K562 (cell line): ENCODE measurements around the gene ZNF275. TPM values are rescaled to one million over a fixed set of nuclear protein-coding genes. Genes with fewer than 3 reads are reported as not detected.

Experiments used
- ATAC-seq: fragments of 200-7000 bp; cut with Tn5 transposase; 3 replicates; pipeline ENCODE4 v1.9.1; 2020; ENCODE audit warnings: moderate library complexity
- BruUV-seq: library from RNA; stranded (reverse); fragments of 400-500 nt; replicated peaks from 2 replicates; lab custom pipeline; 2021; lab: Mats Ljungman, UMichigan
- CTCF ChIA-PET: fragments of 300-600 bp; formaldehyde crosslinking; extraction: SDS; loops from one replicate; lab custom pipeline; 2021; ENCODE audit warnings: low intra/inter-chr PET ratio; lab: Yijun Ruan, JAX
- POLR2A ChIA-PET: fragments of 300-600, 350-650 bp; sonication (Branson Sonifier 250); formaldehyde crosslinking; extraction: SDS; loops from one replicate; lab custom pipeline; 2021; ENCODE audit warnings: antibody characterized with exemption, inconsistent platforms; lab: Yijun Ruan, JAX
- DNase-seq, 4 experiments: peaks; one replicate each; pipeline versions ENCODE4 v3.0.0 to v3.0.0-alpha.2; 2011 to 2018; ENCODE audit warnings: low spot score in 3 of 4, mixed read lengths in 3 of 4; ENCODE audit errors: extremely low read depth in 1 of 4
- FAIRE-seq: peaks from 2 replicates; lab custom pipeline; 2011; peaks lifted over from hg19 to GRCh38; lab: Jason Lieb, UNC
- H2AFZ ChIP-seq: 2 replicates; pipeline ENCODE4 v1.6.0; 2011; ENCODE audit warnings: low read depth, low read length, control low read depth, inconsistent platforms
- H3K27ac ChIP-seq: fragments of 200-600 bp; 3 replicates; pipeline ENCODE4 v1.8.0; 2011; ENCODE audit warnings: low read depth, mild to moderate bottlenecking, control low read depth, inconsistent platforms, low read length, moderate library complexity, mixed read lengths; ENCODE audit errors: extremely low read depth
- H3K27me3 ChIP-seq, 2 experiments: fragments of 300-600 bp in 1 of 2; 2 replicates in 1 of 2; 3 replicates in 1 of 2; pipeline versions ENCODE4 v1.6.0 to v1.8.0; 2011; ENCODE audit warnings: inconsistent platforms in 2 of 2, low read length in 2 of 2, mild to moderate bottlenecking in 1 of 2, mixed read lengths in 1 of 2, moderate library complexity in 1 of 2; ENCODE audit not compliant: control insufficient read depth in 2 of 2, insufficient read depth in 2 of 2
- H3K36me3 ChIP-seq: fragments of 300-600 bp; 3 replicates; pipeline ENCODE4 v1.8.0; 2011; ENCODE audit warnings: mild to moderate bottlenecking, low read length, inconsistent platforms; ENCODE audit not compliant: control insufficient read depth, insufficient read depth
- H3K4me1 ChIP-seq, 2 experiments: fragments of 200-600 bp in 1 of 2; replicated peaks in 1 of 2; 2 replicates in 1 of 2; 3 replicates in 1 of 2; pipeline versions ENCODE4 v1.5.1 to v1.8.0; 2011; ENCODE audit warnings: inconsistent platforms in 2 of 2, low read length in 2 of 2, mild to moderate bottlenecking in 1 of 2, mixed read lengths in 1 of 2, moderate library complexity in 1 of 2; ENCODE audit not compliant: control insufficient read depth in 2 of 2, insufficient read depth in 2 of 2
- H3K4me2 ChIP-seq: 2 replicates; pipeline ENCODE4 v1.6.1; 2011; ENCODE audit warnings: low read length, control low read depth, inconsistent platforms, mixed read lengths; ENCODE audit not compliant: insufficient read depth
- H3K4me3 ChIP-seq: fragments of 200-600 bp; sonication (generic), shearing (Covaris generic); 2 replicates; pipeline ENCODE4 v1.5.1; 2016; ENCODE audit warnings: control low read depth, inconsistent platforms
- H3K79me2 ChIP-seq: fragments of 200-600 bp; 3 replicates; pipeline ENCODE4 v1.8.0; 2011; ENCODE audit warnings: low read length, inconsistent platforms; ENCODE audit not compliant: control insufficient read depth, insufficient read depth
- H3K9ac ChIP-seq, 2 experiments: 2 replicates each; pipeline versions ENCODE4 v1.6.0 to v1.6.1; 2011; ENCODE audit warnings: low read depth in 2 of 2, low read length in 2 of 2, control low read depth in 1 of 2, inconsistent platforms in 1 of 2, mild to moderate bottlenecking in 1 of 2, mixed read lengths in 1 of 2; ENCODE audit not compliant: insufficient read depth in 1 of 2
- H3K9me1 ChIP-seq: one replicate; pipeline ENCODE4 v1.6.0; 2011; ENCODE audit warnings: inconsistent platforms, mild to moderate bottlenecking, low read length, moderate library complexity; ENCODE audit not compliant: control insufficient read depth, insufficient read depth
- H3K9me3 ChIP-seq: replicated peaks from 2 replicates; pipeline ENCODE4 v1.5.1; 2011; ENCODE audit warnings: low read depth, low read length, inconsistent platforms; ENCODE audit not compliant: control insufficient read depth, insufficient read depth
- H4K20me1 ChIP-seq: replicated peaks from 2 replicates; pipeline ENCODE4 v1.6.1; 2011; ENCODE audit warnings: low read length, inconsistent platforms, mixed read lengths; ENCODE audit not compliant: control insufficient read depth, insufficient read depth
- CEBPZ ChIP-seq: fragments of 150-350 bp; IDR thresholded peaks from 2 replicates; pipeline ENCODE4 v1.6.1; 2014; ENCODE audit warnings: low read depth, mild to moderate bottlenecking, low read length, borderline replicate concordance
- CREBBP ChIP-seq: IDR thresholded peaks from one replicate; pipeline ENCODE4 v1.6.1; 2012; ENCODE audit warnings: low read depth, mild to moderate bottlenecking, control low read depth, inconsistent platforms, low read length
- L3MBTL2 ChIP-seq: fragments of 450-650 bp; IDR thresholded peaks from 2 replicates; pipeline ENCODE4 v1.6.1; 2016; ENCODE audit warnings: mild to moderate bottlenecking, moderate library complexity
- NEUROD1 ChIP-seq: fragments of 150-350 bp; IDR thresholded peaks from 2 replicates; pipeline ENCODE4 v1.6.1; 2014; ENCODE audit warnings: borderline replicate concordance, low read length, low read depth; ENCODE audit not compliant: partially characterized antibody
- RCOR1 ChIP-seq, 2 experiments: IDR thresholded peaks; 2 replicates each; pipeline ENCODE4 v1.6.1; 2012; ENCODE audit warnings: low read depth in 2 of 2, low read length in 2 of 2, borderline replicate concordance in 1 of 2, improper control_type of control experiment in 1 of 2
- USF2 ChIP-seq: sonication (generic); formaldehyde crosslinking; IDR thresholded peaks from 2 replicates; pipeline ENCODE4 v1.5.0; 2020; ENCODE audit warnings: missing genetic modification reagents
- YY1 ChIP-seq, 3 experiments: IDR thresholded peaks; 2 replicates each; pipeline ENCODE4 v1.6.1; 2011; ENCODE audit warnings: low read length in 2 of 3, mild to moderate bottlenecking in 2 of 3, moderate library complexity in 2 of 3, borderline replicate concordance in 1 of 3, control low read depth in 1 of 3, low read depth in 1 of 3; ENCODE audit not compliant: insufficient read depth in 3 of 3, insufficient replicate concordance in 2 of 3, control insufficient read depth in 1 of 3, insufficient read length in 1 of 3; ENCODE audit errors: extremely low read depth in 1 of 3
- ZNF165 ChIP-seq: fragments of 250-450 bp; sonication (Bioruptor Pico); IDR thresholded peaks from 2 replicates; pipeline ENCODE4 v1.4.0; 2020; ENCODE audit warnings: borderline replicate concordance
- ZNF280B ChIP-seq: fragments of 250-450 bp; sonication (Bioruptor Pico); IDR thresholded peaks from 2 replicates; pipeline ENCODE4 v1.5.1; 2021; ENCODE audit warnings: mild to moderate bottlenecking
- ZNF561 ChIP-seq: fragments of 450-650 bp; formaldehyde crosslinking; conservative IDR thresholded peaks from 2 replicates; pipeline ENCODE4 v1.4.0; 2020; ENCODE audit warnings: mild to moderate bottlenecking, moderate library complexity
- WGBS: fragments of 100-300 bp; shearing (Covaris generic); methylation state at CpG from one replicate; pipeline ENCODE4 v1.1.6; 2016; ENCODE audit warnings: low coverage, mixed read lengths; ENCODE audit not compliant: insufficient coverage; ENCODE audit errors: missing lambda C conversion rate; 5-methylcytosine and 5-hydroxymethylcytosine counted together
- in situ Hi-C: fragments of 300-500 bp; cut with MboI; formaldehyde crosslinking; loops from 4 replicates; pipeline ENCODE4 v1.15.0; 2018; ENCODE audit warnings: inconsistent platforms, mixed read lengths
- intact Hi-C: fragments of 100-400 bp; cut with micrococcal nuclease; formaldehyde crosslinking; loops from 2 replicates; pipeline ENCODE4 v1.14.2; 2022
- polyA plus RNA-seq, 8 experiments: library from polyadenylated mRNA; depleted of rRNA in 4 of 8; stranded (reverse) in 5 of 8; unstranded in 3 of 8; fragments of >200 nt; fragmentation: Nextera tagmentation in 2 of 8; fragmentation: Illumina TruSeq in 1 of 8; extraction: Ambion mirVana in 2 of 8; extraction: Trizol in 1 of 8; gene quantifications; 2 replicates each; pipeline versions ENCODE4 v1.2.1 to v1.2.3, GENCODE V29; 2011 to 2014; ENCODE audit warnings: inconsistent platforms in 1 of 8, missing spikeins in 1 of 8
- total RNA-seq, 7 experiments: library from RNA; depleted of rRNA in 6 of 7; stranded (reverse); fragments of >200 nt in 6 of 7; fragmentation: Illumina TruSeq in 2 of 7; extraction: Trizol in 2 of 7; gene quantifications; 2 replicates each; pipeline versions ENCODE4 v1.2.1 to v1.2.3, GENCODE V29; 2011 to 2021; ENCODE audit warnings: low replicate concordance in 1 of 7

The ZNF275 gene
- total and polyA plus RNA-seq, 9 of the 15 experiments (the other 6 are each of a cell fraction or from before 2014, with no cell fraction given) = 2.1 to 19.1 (median 12.0) TPM

GRCh38 chrX:153361781-153362397, 27.9 kb downstream of the ZNF275 start (continued):
- TF ChIP-seq YY1 (IDR thresholded peaks at IDR 0.05; ENCODE audit: borderline replicate concordance in 1 of 3, control insufficient read depth in 1 of 3, extremely low read depth in 1 of 3, insufficient read depth in 3 of 3, insufficient read length in 1 of 3, insufficient replicate concordance in 2 of 3, low read depth in 1 of 3, low read length in 2 of 3) (no peak), L3MBTL2 (peak; percentile 57), RCOR1 (IDR thresholded peaks at IDR 0.05; ENCODE audit: borderline replicate concordance in 1 of 2, low read depth in 2 of 2, low read length in 2 of 2) (peak in 1 of 2 experiments; percentile 51; a peak in 1 of 4 replicates), CEBPZ (no peak)

GRCh38 chrX:153365670-153366069, 31.7 kb downstream of the ZNF275 start:
- Histone ChIP-seq H3K9ac (no peak overlapping the region), H3K4me3 (no peak overlapping the region), H3K36me3 (no peaks in the 10 kb centered on the region), H3K4me2 (no peak overlapping the region), H3K9me1 (no peaks in the 10 kb centered on the region), H3K9me3 (no peaks in the 10 kb centered on the region), H3K79me2 (no peaks in the 10 kb centered on the region), H2AFZ (no peak overlapping the region), H3K27me3 (no peaks in the 10 kb centered on the region), H3K27ac (no peak overlapping the region), H4K20me1 (no peaks in the 10 kb centered on the region), H3K4me1 (0 out of 5 replicates have a peak, but pooled peaks cover 0 to 3% of the 10 kb centered on the region in 2 experiments)
- CTCF ChIA-PET = no interaction called here
- TF ChIP-seq ZNF280B (CRISPR knock-in tag) (no peak), USF2 (CRISPR knock-in tag) (no peak), NEUROD1 (no peak), CREBBP (no peak), ZNF561 (CRISPR knock-in tag) (no peak), ZNF165 (CRISPR knock-in tag) (no peak)
- DNase-seq = no peak
- no TSS peak for BruUV-seq
- POLR2A ChIA-PET = interaction anchor here (0.8 kb wide), 1 partner anchor 16 kb away, joined by 5 read pairs; no protein-coding TSS in a partner anchor
- intact Hi-C loops = no loop called here
- 30% methylated on average over 4 of the region's 4 CpGs for WGBS
- no peak for ATAC-seq
- FAIRE-seq = no peak
- in situ Hi-C loops = no loop called here
